Renal cortex interstitium (tissue), 11 donors: Measurements from ENCODE around the gene DIAPH2. TPM values are rescaled to one million over a fixed set of nuclear protein-coding genes. Genes with fewer than 3 reads are reported as not detected.

Experiments used
- DNase-seq, 11 donors: peaks; one replicate each; pipeline ENCODE4 v3.0.0-alpha.2; 2013; ENCODE audit warnings: low read depth in 9 of 11, low spot score in 4 of 11; ENCODE audit errors: extremely low read depth in 1 of 11
- polyA plus RNA-seq, 3 donors: library from polyadenylated mRNA; unstranded; fragments of 120-200 nt; gene quantifications; one replicate each; pipeline ENCODE4 v1.2.1, GENCODE V29; 2013; ENCODE audit not compliant: insufficient read length in 3 of 3

DIAPH2 gene
- polyA plus RNA-seq, 3 donors = 7.8 to 8.9 (median 8.7) TPM

GRCh38 chrX:97006167-97006566 lies 321.5 kb downstream of the DIAPH2 start:
- no peak for DNase-seq

GRCh38 chrX:97009391-97009790 lies 324.7 kb downstream of the DIAPH2 start:
- DNase-seq = no peak

GRCh38 chrX:97011540-97011939 lies 326.9 kb downstream of the DIAPH2 start:
- DNase-seq = no peak

- no peak for DNase-seq
These were observed 331.5 kb downstream of the DIAPH2 start for GRCh38 chrX:97016106-97016505.

- no peak for DNase-seq
These were observed 337.0 kb downstream of the DIAPH2 start for GRCh38 chrX:97021680-97022079.

- no peak for DNase-seq
These were observed 341.8 kb downstream of the DIAPH2 start for GRCh38 chrX:97026406-97026805.

GRCh38 chrX:97027384-97027922 lies 342.8 kb downstream of the DIAPH2 start:
- no peak for DNase-seq

GRCh38 chrX:97030463-97030862 lies 345.8 kb downstream of the DIAPH2 start:
- DNase-seq = no peak

GRCh38 chrX:97030947-97031346 lies 346.3 kb downstream of the DIAPH2 start:
- no peak for DNase-seq

GRCh38 chrX:97039363-97040029 lies 354.9 kb downstream of the DIAPH2 start:
- DNase-seq = no peak

GRCh38 chrX:97045470-97045869 lies 360.8 kb downstream of the DIAPH2 start:
- DNase-seq = no peak

GRCh38 chrX:97046867-97047266 lies 362.2 kb downstream of the DIAPH2 start:
- DNase-seq = no peak

GRCh38 chrX:97050392-97050791 lies 365.8 kb downstream of the DIAPH2 start:
- no peak for DNase-seq

GRCh38 chrX:97057349-97057909 lies 372.8 kb downstream of the DIAPH2 start:
- peak in 3 of 11 donors; percentile 3 to 11 (median 3) for DNase-seq

- DNase-seq = no peak
These were observed 375.4 kb downstream of the DIAPH2 start for GRCh38 chrX:97060020-97060419.

GRCh38 chrX:97065066-97065465 lies 380.4 kb downstream of the DIAPH2 start:
- DNase-seq = no peak

- DNase-seq = no peak
These were observed 381.3 kb downstream of the DIAPH2 start for GRCh38 chrX:97065973-97066372.

GRCh38 chrX:97066381-97066780 lies 381.7 kb downstream of the DIAPH2 start:
- no peak for DNase-seq

- DNase-seq = no peak
These were observed 385.7 kb downstream of the DIAPH2 start for GRCh38 chrX:97070346-97070745.

GRCh38 chrX:97074400-97074799 lies 389.8 kb downstream of the DIAPH2 start:
- no peak for DNase-seq

GRCh38 chrX:97089116-97089515 lies 404.5 kb downstream of the DIAPH2 start:
- DNase-seq = no peak
